Vagina (tissue), 2 donors: Measurements from ENCODE around the gene MAPK13.

Experiments used
- POLR2A ChIP-seq, 2 donors: fragments of 450-650 bp; IDR thresholded peaks; one replicate each; pipeline ENCODE4 v1.6.1; 2017; ENCODE audit warnings: antibody characterized with exemption in 2 of 2, mild to moderate bottlenecking in 2 of 2, moderate library complexity in 2 of 2
- TF ChIP-seq, protein P1 (sequence below), 3 experiments: fragments of 450-650 bp in 2 of 3; fragments of 200-600 bp in 1 of 3; sonication (generic) in 1 of 3; IDR thresholded peaks; one replicate each; pipeline ENCODE4 v1.5.1; 2017 to 2019; ENCODE audit warnings: antibody characterized with exemption in 3 of 3, mild to moderate bottlenecking in 2 of 3, moderate library complexity in 2 of 3

GRCh38 chr6:36128793-36129192 lies 1.5 kb upstream of the MAPK13 start:
- TF ChIP-seq POLR2A (IDR thresholded peaks at IDR 0.05), result no peak
- TF ChIP-seq, protein P1, sequence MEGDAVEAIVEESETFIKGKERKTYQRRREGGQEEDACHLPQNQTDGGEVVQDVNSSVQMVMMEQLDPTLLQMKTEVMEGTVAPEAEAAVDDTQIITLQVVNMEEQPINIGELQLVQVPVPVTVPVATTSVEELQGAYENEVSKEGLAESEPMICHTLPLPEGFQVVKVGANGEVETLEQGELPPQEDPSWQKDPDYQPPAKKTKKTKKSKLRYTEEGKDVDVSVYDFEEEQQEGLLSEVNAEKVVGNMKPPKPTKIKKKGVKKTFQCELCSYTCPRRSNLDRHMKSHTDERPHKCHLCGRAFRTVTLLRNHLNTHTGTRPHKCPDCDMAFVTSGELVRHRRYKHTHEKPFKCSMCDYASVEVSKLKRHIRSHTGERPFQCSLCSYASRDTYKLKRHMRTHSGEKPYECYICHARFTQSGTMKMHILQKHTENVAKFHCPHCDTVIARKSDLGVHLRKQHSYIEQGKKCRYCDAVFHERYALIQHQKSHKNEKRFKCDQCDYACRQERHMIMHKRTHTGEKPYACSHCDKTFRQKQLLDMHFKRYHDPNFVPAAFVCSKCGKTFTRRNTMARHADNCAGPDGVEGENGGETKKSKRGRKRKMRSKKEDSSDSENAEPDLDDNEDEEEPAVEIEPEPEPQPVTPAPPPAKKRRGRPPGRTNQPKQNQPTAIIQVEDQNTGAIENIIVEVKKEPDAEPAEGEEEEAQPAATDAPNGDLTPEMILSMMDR (IDR thresholded peaks at IDR 0.05), result no peak
